ENCODE data around the gene ZBTB16.

ZBTB16 gene

GRCh38 chr11:114246321-114247069, 187.0 kb downstream of the ZBTB16 start:
- no peak for DNase-seq

GRCh38 chr11:114247070-114247789, 187.7 kb downstream of the ZBTB16 start:
- no peak for DNase-seq

- DNase-seq, result no peak
These were observed 190.7 kb downstream of the ZBTB16 start for GRCh38 chr11:114250180-114250579.

GRCh38 chr11:114250993-114251814, 191.7 kb downstream of the ZBTB16 start:
- DNase-seq, result no peak

GRCh38 chr11:114251815-114252337, 192.4 kb downstream of the ZBTB16 start:
- no peak for DNase-seq

- DNase-seq, result no peak
These were observed 193.3 kb downstream of the ZBTB16 start for GRCh38 chr11:114252767-114253166.

GRCh38 chr11:114253771-114254170, 194.3 kb downstream of the ZBTB16 start:
- DNase-seq, result no peak

GRCh38 chr11:114254571-114255146, 195.1 kb downstream of the ZBTB16 start:
- DNase-seq, result no peak

GRCh38 chr11:114255289-114255688, 195.8 kb downstream of the ZBTB16 start:
- no peak for DNase-seq

- no peak for DNase-seq
These were observed 196.9 kb downstream of the ZBTB16 start for GRCh38 chr11:114256176-114256966.

- DNase-seq, result no peak
These were observed 197.4 kb downstream of the ZBTB16 start for GRCh38 chr11:114256967-114257286.

GRCh38 chr11:114257621-114258558, 198.4 kb downstream of the ZBTB16 start:
- DNase-seq, result no peak

GRCh38 chr11:114258696-114259095, 199.2 kb downstream of the ZBTB16 start:
- DNase-seq, result no peak

- no peak for DNase-seq
These were observed 199.6 kb downstream of the ZBTB16 start for GRCh38 chr11:114259124-114259526.

GRCh38 chr11:114259551-114259983, 200.1 kb downstream of the ZBTB16 start:
- DNase-seq, result no peak

GRCh38 chr11:114260077-114260476, 200.6 kb downstream of the ZBTB16 start:
- no peak for DNase-seq

GRCh38 chr11:114260483-114260882, 201.0 kb downstream of the ZBTB16 start:
- DNase-seq, result no peak

- no peak for DNase-seq
These were observed 202.3 kb downstream of the ZBTB16 start for GRCh38 chr11:114261791-114262190.

- DNase-seq, result peak; percentile 58
These were observed 203.4 kb downstream of the ZBTB16 start for GRCh38 chr11:114262681-114263512.

All from fibroblast of skin of abdomen (primary cell).